Spinal cord (tissue), 10 donors: ENCODE results near the gene PIR. TPM values are rescaled to one million over a fixed set of nuclear protein-coding genes. Genes with fewer than 3 reads are reported as not detected.

Source experiments
- DNase-seq, 6 donors: peaks; one replicate each; pipeline versions ENCODE4 v3.0.0 to v3.0.0-alpha.2; 2013 to 2015; ENCODE audit warnings: low spot score in 6 of 6, low read depth in 4 of 6
- H3K27ac ChIP-seq: one replicate; pipeline ENCODE4 v1.5.1; 2013; ENCODE audit warnings: low read depth, low read length, control low read depth
- H3K27me3 ChIP-seq: one replicate; pipeline ENCODE4 v1.6.1; 2013; ENCODE audit warnings: low read length; ENCODE audit not compliant: control insufficient read depth, insufficient read depth
- H3K36me3 ChIP-seq: one replicate; pipeline ENCODE4 v1.6.1; 2013; ENCODE audit warnings: low read length; ENCODE audit not compliant: control insufficient read depth, insufficient read depth
- H3K4me1 ChIP-seq: one replicate; pipeline ENCODE4 v1.6.1; 2013; ENCODE audit warnings: low read length; ENCODE audit not compliant: control insufficient read depth, insufficient read depth
- H3K4me3 ChIP-seq: one replicate; pipeline ENCODE4 v1.5.1; 2013; ENCODE audit warnings: low read depth, low read length, control low read depth
- H3K9me3 ChIP-seq: one replicate; pipeline ENCODE4 v1.6.1; 2013; ENCODE audit warnings: low read length; ENCODE audit not compliant: control insufficient read depth, insufficient read depth
- WGBS: methylation state at CpG from one replicate; pipeline ENCODE4 v1.1.5; 2013; ENCODE audit warnings: missing lambda C conversion rate; ENCODE audit not compliant: insufficient coverage; 5-methylcytosine and 5-hydroxymethylcytosine counted together
- polyA plus RNA-seq, 2 donors: library from polyadenylated mRNA; unstranded; fragments of 120-200 nt; gene quantifications; one replicate each; pipeline ENCODE4 v1.2.1, GENCODE V29; 2013; ENCODE audit not compliant: insufficient read length in 2 of 2
- total RNA-seq, 2 donors: library from RNA; depleted of rRNA in 1 of 2; stranded (reverse); fragments of 120-200 nt in 1 of 2; fragments of >200 nt in 1 of 2; gene quantifications; one replicate each; pipeline versions ENCODE4 v1.2.3 to v1.2.4, GENCODE V29; 2013 to 2014
- donor health status: healthy.

Gene PIR
- total and polyA plus RNA-seq, 4 donors, result 5.3 to 9.9 (median 7.6) TPM

DNA sequence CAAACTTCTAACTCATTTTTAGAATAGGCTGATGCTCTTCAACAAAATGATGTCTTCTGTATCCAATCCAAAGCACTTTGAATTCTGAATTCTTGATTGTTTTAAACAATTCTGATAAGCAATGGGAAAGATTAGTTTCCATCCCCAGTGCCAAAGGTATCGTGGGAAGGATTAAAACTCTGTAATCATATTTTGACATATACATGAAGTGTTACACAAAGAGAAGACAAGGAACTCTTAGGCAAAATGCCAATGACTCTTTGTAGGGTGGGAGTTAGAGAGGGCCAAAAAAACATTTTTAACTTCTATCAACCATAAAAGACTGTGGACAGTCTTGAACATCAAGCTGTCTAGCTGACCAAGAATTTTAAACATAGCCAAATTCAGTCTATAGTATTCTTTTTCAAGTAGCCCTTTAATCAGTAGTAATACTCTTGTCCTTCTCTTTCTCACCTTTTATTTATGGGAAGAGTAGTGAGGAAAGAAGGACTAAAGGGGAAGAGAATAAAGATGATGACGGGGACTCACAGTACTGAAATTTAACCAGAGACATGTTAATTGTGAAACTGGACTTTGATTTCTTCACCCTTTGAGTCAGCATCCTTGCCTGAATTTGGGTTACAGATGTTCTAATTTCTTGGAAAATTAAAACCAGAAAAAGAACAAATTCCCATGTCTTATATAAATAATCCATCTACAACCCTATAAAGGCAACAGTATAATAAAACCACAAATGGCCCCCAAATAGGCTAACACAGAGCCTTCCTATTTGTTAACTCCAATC, 57.1 kb downstream of the PIR start:
- H3K9me3 ChIP-seq, result no peaks in the 10 kb centered on the region
- no peak overlapping the region for H3K27ac ChIP-seq
- no peaks in the 10 kb centered on the region for H3K36me3 ChIP-seq
- no peaks in the 10 kb centered on the region for H3K4me1 ChIP-seq
- peaks cover 15% of the 10 kb centered on the region for H3K27me3 ChIP-seq
- DNase-seq, result no peak
- no CpG with 5 or more reads among the region's 2 CpGs for WGBS
- H3K4me3 ChIP-seq, result no peak overlapping the region

- DNase-seq, result no peak
- Histone ChIP-seq H3K27ac (no peak overlapping the region), H3K27me3 (peaks cover 11% of the 10 kb centered on the region), H3K4me1 (no peaks in the 10 kb centered on the region), H3K36me3 (no peaks in the 10 kb centered on the region), H3K9me3 (no peaks in the 10 kb centered on the region), H3K4me3 (no peak overlapping the region)
- 56% methylated on average over 2 of the region's 2 CpGs for WGBS
These were observed 58.9 kb downstream of the PIR start for GRCh38 chrX:15434205-15434604.

- H3K36me3 ChIP-seq, result no peaks in the 10 kb centered on the region
- no peak overlapping the region for H3K27ac ChIP-seq
- DNase-seq, result no peak
- H3K4me1 ChIP-seq, result no peaks in the 10 kb centered on the region
- no peak overlapping the region for H3K4me3 ChIP-seq
- H3K27me3 ChIP-seq, result peaks cover 10% of the 10 kb centered on the region
- no peaks in the 10 kb centered on the region for H3K9me3 ChIP-seq
- no CpG with 5 or more reads among the region's 1 CpG for WGBS
These were observed 62.5 kb downstream of the PIR start for GRCh38 chrX:15430584-15430983.

DNA sequence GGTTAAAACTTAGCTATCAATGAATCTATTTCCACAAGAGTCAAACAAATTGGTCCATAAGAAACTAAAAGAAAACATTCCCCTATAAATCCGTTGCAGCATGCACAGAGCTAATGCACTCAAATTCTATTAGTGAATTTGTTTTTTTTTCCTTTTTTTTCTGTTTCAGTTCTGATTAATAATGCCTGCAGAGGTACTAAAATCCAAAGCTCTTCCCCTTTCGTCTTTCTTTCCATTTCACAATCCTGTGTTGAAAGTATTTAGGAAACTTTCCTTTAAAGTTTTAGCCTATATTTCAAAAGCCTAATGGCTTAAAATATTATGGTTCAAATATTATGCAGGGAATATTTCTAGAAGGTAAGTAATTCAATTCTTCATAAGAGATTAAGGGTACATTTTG, 63.1 kb downstream of the PIR start:
- Histone ChIP-seq H3K36me3 (no peaks in the 10 kb centered on the region), H3K27ac (no peak overlapping the region), H3K4me3 (no peak overlapping the region), H3K4me1 (no peaks in the 10 kb centered on the region), H3K27me3 (peaks cover 8% of the 10 kb centered on the region), H3K9me3 (no peaks in the 10 kb centered on the region)
- WGBS, result no CpG with 5 or more reads among the region's 2 CpGs
- DNase-seq, result no peak

DNA sequence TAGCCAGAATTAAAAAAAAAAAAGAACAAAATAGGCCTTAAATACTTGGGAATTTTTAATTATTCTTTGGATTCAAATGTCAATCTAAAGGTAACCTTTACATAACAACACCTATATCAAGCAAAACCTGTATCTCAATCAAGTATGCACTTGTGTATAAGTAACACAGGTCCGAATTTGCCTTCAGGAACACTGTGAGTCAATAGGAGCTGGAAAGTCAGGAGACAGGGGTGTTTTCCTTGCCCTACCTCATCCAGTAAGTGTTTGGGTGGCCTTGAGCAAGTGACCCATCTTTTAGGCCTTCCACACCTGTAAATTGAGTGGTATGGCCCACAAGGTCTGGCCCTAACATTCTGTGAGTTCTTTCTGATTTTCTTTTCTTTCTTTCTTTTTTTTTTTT, 68.1 kb downstream of the PIR start:
- Histone ChIP-seq H3K36me3 (no peaks in the 10 kb centered on the region), H3K27ac (no peak overlapping the region), H3K4me1 (no peaks in the 10 kb centered on the region), H3K9me3 (peaks cover 1% of the 10 kb centered on the region), H3K27me3 (peaks cover 6% of the 10 kb centered on the region), H3K4me3 (no peak overlapping the region)
- WGBS, result no CpG with 5 or more reads among the region's 1 CpG
- no peak for DNase-seq

GRCh38 chrX:15418707-15419181, 74.4 kb downstream of the PIR start:
- no peak for DNase-seq
- no peaks in the 10 kb centered on the region for H3K4me1 ChIP-seq
- H3K4me3 ChIP-seq, result no peak overlapping the region
- H3K36me3 ChIP-seq, result no peaks in the 10 kb centered on the region
- no peaks in the 10 kb centered on the region for H3K9me3 ChIP-seq
- WGBS, result no CpG with 5 or more reads among the region's 3 CpGs
- H3K27ac ChIP-seq, result no peak overlapping the region
- peaks cover 4% of the 10 kb centered on the region for H3K27me3 ChIP-seq

DNA sequence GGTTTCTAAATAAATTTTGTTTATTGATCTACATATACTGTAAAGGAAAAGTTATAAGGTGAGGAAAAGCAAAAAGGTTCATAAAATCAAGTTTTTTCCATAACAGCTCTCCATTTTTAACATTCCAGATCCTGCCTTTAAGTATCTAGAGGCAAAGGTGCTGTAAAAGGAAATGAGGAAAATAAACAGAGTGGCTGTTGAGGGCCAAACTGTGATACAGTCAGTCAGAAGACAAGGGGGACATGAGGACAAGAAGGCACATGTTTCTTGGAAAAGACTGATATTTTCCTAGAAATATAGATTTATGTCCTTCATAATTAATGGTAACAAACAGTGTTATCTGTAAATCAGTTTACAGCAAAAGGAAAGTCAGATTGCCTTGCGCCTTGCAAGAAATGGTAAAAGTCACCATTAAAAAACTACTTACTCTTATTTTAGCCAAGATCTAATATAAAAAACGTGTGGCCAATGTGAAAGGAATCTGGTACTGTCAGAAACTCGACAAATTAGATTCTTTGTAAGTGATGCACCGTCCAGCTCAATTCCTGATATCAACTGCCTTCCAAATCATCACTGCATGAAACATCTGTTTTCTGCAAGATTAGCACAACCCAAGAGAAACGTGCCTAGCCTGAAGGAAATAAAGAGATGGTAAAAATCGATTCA, 75.0 kb downstream of the PIR start:
- Histone ChIP-seq H3K4me3 (no peak overlapping the region), H3K36me3 (no peaks in the 10 kb centered on the region), H3K27me3 (peaks cover 4% of the 10 kb centered on the region), H3K27ac (no peak overlapping the region), H3K9me3 (no peaks in the 10 kb centered on the region), H3K4me1 (no peaks in the 10 kb centered on the region)
- DNase-seq, result no peak
- WGBS, result no CpG with 5 or more reads among the region's 6 CpGs

GRCh38 chrX:15416133-15416993, 76.8 kb downstream of the PIR start:
- H3K9me3 ChIP-seq, result no peaks in the 10 kb centered on the region
- DNase-seq, result no peak
- H3K4me1 ChIP-seq, result no peaks in the 10 kb centered on the region
- H3K4me3 ChIP-seq, result no peak overlapping the region
- WGBS, result 91% methylated on average over 5 of the region's 10 CpGs
- H3K36me3 ChIP-seq, result no peaks in the 10 kb centered on the region
- no peak overlapping the region for H3K27ac ChIP-seq
- peaks cover 4% of the 10 kb centered on the region for H3K27me3 ChIP-seq

- DNase-seq, result no peak
- Histone ChIP-seq H3K4me3 (no peak overlapping the region), H3K9me3 (no peaks in the 10 kb centered on the region), H3K27me3 (peaks cover 5% of the 10 kb centered on the region), H3K4me1 (no peaks in the 10 kb centered on the region), H3K27ac (no peak overlapping the region), H3K36me3 (no peaks in the 10 kb centered on the region)
- 30% methylated on average over 4 of the region's 6 CpGs for WGBS
These were observed 80.0 kb downstream of the PIR start for GRCh38 chrX:15413101-15413500.
